Loucy (cell line): ENCODE results near the gene PGC.

Experiments
- H2AFZ ChIP-seq: fragments of 200-600 bp; sonication (generic); 2 replicates; pipeline ENCODE4 v1.6.0; 2016; ENCODE audit warnings: antibody characterized with exemption, mild to moderate bottlenecking, low read length, moderate library complexity
- H3F3A ChIP-seq: fragments of 200-600 bp; 2 replicates; pipeline ENCODE4 v1.6.0; 2016; ENCODE audit warnings: antibody characterized with exemption, low read depth, mild to moderate bottlenecking
- H3K27me3 ChIP-seq: fragments of 200-600 bp; sonication (generic); 2 replicates; pipeline ENCODE4 v1.6.1; 2014; ENCODE audit warnings: low read length, mild to moderate bottlenecking; ENCODE audit not compliant: insufficient read depth, poor library complexity, severe bottlenecking
- H3K36me3 ChIP-seq: fragments of 200-600 bp; sonication (generic); 2 replicates; pipeline ENCODE4 v1.6.1; 2016; ENCODE audit warnings: low read length; ENCODE audit not compliant: insufficient read depth
- H3K4me1 ChIP-seq: fragments of 200-600 bp; sonication (generic); 2 replicates; pipeline ENCODE4 v1.5.1; 2014; ENCODE audit warnings: low read length, mild to moderate bottlenecking; ENCODE audit not compliant: insufficient read depth, poor library complexity, severe bottlenecking
- H3K4me2 ChIP-seq: fragments of 200-600 bp; sonication (generic); 2 replicates; pipeline ENCODE4 v1.6.0; 2014; ENCODE audit warnings: antibody characterized with exemption, low read length, low read depth, mild to moderate bottlenecking; ENCODE audit not compliant: poor library complexity, severe bottlenecking
- H3K4me3 ChIP-seq: fragments of 200-600 bp; sonication (generic); 2 replicates; pipeline ENCODE4 v1.5.1; 2014; ENCODE audit warnings: low read length, mild to moderate bottlenecking, mixed read lengths; ENCODE audit not compliant: poor library complexity, severe bottlenecking
- H3K79me2 ChIP-seq: fragments of 200-600 bp; sonication (generic); 2 replicates; pipeline ENCODE4 v1.6.1; 2014; ENCODE audit warnings: low read length; ENCODE audit not compliant: insufficient read depth
- H3K9ac ChIP-seq: fragments of 200-600 bp; sonication (generic); 2 replicates; pipeline ENCODE4 v1.6.0; 2014; ENCODE audit warnings: mild to moderate bottlenecking, low read depth, low read length, moderate library complexity; ENCODE audit not compliant: poor library complexity, severe bottlenecking
- H3K9me2 ChIP-seq: fragments of 200-600 bp; sonication (generic); replicated peaks from 2 replicates; pipeline ENCODE4 v1.6.1; 2016; ENCODE audit warnings: low read depth, low read length, mixed read lengths
- H3K9me3 ChIP-seq: fragments of 200-600 bp; sonication (generic); 2 replicates; pipeline ENCODE4 v1.6.1; 2014; ENCODE audit warnings: mild to moderate bottlenecking, antibody characterized with exemption, low read length, low read depth; ENCODE audit not compliant: insufficient read depth
- H4K20me1 ChIP-seq: fragments of 200-600 bp; sonication (generic); 2 replicates; pipeline ENCODE4 v1.6.0; 2014; ENCODE audit warnings: antibody characterized with exemption, low read length, mild to moderate bottlenecking; ENCODE audit not compliant: insufficient read depth, poor library complexity, severe bottlenecking
- CTCF ChIP-seq: fragments of 200-600 bp; sonication (generic); conservative IDR thresholded peaks from 2 replicates; pipeline ENCODE4 v1.5.1; 2014; ENCODE audit warnings: mild to moderate bottlenecking, antibody characterized with exemption, low read length
- EZH2phosphoT487 ChIP-seq: fragments of 200-600 bp; IDR thresholded peaks from 2 replicates; pipeline ENCODE4 v1.6.1; 2018; ENCODE audit warnings: antibody characterized with exemption, mild to moderate bottlenecking, moderate library complexity, borderline replicate concordance

Gene PGC

GRCh38 chr6:41740366-41741162, 6.6 kb downstream of the PGC start:
- H3K4me1 ChIP-seq, result peaks cover 5% of the 10 kb centered on the region
- H3K9me3 ChIP-seq, result no peaks in the 10 kb centered on the region
- no peaks in the 10 kb centered on the region for H3K9me2 ChIP-seq
- H2AFZ ChIP-seq, result no peak overlapping the region
- no peaks in the 10 kb centered on the region for H4K20me1 ChIP-seq
- no peak overlapping the region for H3K9ac ChIP-seq
- no peaks in the 10 kb centered on the region for H3F3A ChIP-seq
- H3K4me2 ChIP-seq, result no peak overlapping the region
- TF ChIP-seq CTCF (no peak), EZH2phosphoT487 (no peak)
- no peaks in the 10 kb centered on the region for H3K79me2 ChIP-seq
- H3K27me3 ChIP-seq, result no peaks in the 10 kb centered on the region
- H3K4me3 ChIP-seq, result no peak overlapping the region
- H3K36me3 ChIP-seq, result no peaks in the 10 kb centered on the region

- no peak overlapping the region for H3K4me3 ChIP-seq
Observed at GRCh38 chr6:41739041-41739440, 8.2 kb downstream of the PGC start.

GRCh38 chr6:41737591-41738130, 9.5 kb downstream of the PGC start:
- H3K36me3 ChIP-seq, result no peaks in the 10 kb centered on the region
- no peaks in the 10 kb centered on the region for H3K9me3 ChIP-seq
- no peaks in the 10 kb centered on the region for H3K27me3 ChIP-seq
- no peak overlapping the region for H3K4me3 ChIP-seq
- H3K9me2 ChIP-seq, result no peaks in the 10 kb centered on the region
- peaks cover under 1% of the 10 kb centered on the region; the same call in 1 of the 2 replicates for H3K79me2 ChIP-seq
- no peak overlapping the region for H3K9ac ChIP-seq
- TF ChIP-seq EZH2phosphoT487 (no peak), CTCF (no peak)
- H3F3A ChIP-seq, result no peaks in the 10 kb centered on the region
- no peaks in the 10 kb centered on the region for H4K20me1 ChIP-seq
- H3K4me2 ChIP-seq, result no peak overlapping the region
- H2AFZ ChIP-seq, result no peak overlapping the region
- peaks cover 19% of the 10 kb centered on the region for H3K4me1 ChIP-seq

More at GRCh38 chr6:41739041-41739440, 8.2 kb downstream of the PGC start:
- no peak for TF ChIP-seq CTCF
- TF ChIP-seq EZH2phosphoT487, result no peak
- no peaks in the 10 kb centered on the region for H3K9me2 ChIP-seq
- no peaks in the 10 kb centered on the region for H3K79me2 ChIP-seq
- no peak overlapping the region for H2AFZ ChIP-seq
- no peaks in the 10 kb centered on the region for H3K36me3 ChIP-seq
- no peaks in the 10 kb centered on the region for H4K20me1 ChIP-seq
- no peaks in the 10 kb centered on the region for H3K27me3 ChIP-seq
- H3F3A ChIP-seq, result no peaks in the 10 kb centered on the region
- peaks cover 6% of the 10 kb centered on the region for H3K4me1 ChIP-seq
- no peak overlapping the region for H3K4me2 ChIP-seq
- no peak overlapping the region for H3K9ac ChIP-seq
- no peaks in the 10 kb centered on the region for H3K9me3 ChIP-seq
